ENCODE results near the gene STAMBP. TPM values are rescaled to one million over a fixed set of nuclear protein-coding genes. Genes with fewer than 3 reads are reported as not detected.

The STAMBP gene
- total and polyA plus RNA-seq, 2 of the 4 experiments (the other 2 are of a cell fraction), result 29.7 to 38.7 TPM

DNA sequence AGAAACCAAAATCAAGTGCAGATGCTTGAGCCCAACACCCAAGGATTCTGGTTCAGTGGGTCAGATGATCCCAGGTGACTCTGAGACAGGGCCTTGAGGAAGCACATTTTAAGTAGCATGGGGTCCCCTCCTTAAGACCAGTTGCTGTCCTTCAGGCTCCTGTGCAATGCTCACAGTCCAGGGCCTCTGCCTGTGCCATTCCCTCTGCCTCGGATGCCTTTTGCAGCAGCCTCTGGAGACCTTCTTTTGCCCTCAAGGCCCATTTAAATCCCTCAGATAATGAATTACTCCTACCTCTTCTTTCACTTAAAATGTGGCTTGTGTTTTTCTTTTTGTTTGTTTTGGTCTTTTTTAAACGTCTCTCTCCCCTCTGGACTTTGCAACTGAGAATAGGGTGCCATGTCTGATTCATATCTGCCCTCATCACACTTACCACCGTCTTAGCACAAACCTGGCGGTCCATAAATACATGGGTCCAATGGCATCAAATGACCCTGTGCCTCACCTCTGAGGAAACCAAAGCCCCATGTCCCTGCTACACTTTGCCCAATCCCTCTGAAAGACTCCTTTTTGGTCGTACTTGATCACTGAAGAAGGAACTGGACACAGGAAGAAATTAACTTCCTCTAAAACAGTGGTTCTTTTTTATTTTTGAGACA, 78.2 kb downstream of the STAMBP start:
- TF ChIP-seq RFX5 (IDR thresholded peaks at IDR 0.05; ENCODE audit: low read depth, low read length), result no peak
- TF ChIP-seq CHD1 (IDR thresholded peaks at IDR 0.05; ENCODE audit: low read depth, low read length), result no peak
- no peak for TF ChIP-seq CEBPB (IDR thresholded peaks at IDR 0.05; ENCODE audit: low read depth, low read length)
- TF ChIP-seq MAZ (IDR thresholded peaks at IDR 0.05; ENCODE audit: borderline replicate concordance, low read depth, low read length), result no peak
- Histone ChIP-seq H2AK9ac (replicated peaks; ENCODE audit: low read depth, low read length, poor library complexity) (no peak overlapping the region), H3K9ac (ENCODE audit: low read depth, low read length) (no peak overlapping the region), H3K9me1 (ENCODE audit: insufficient read depth, low read length) (peaks cover 5% of the 10 kb centered on the region; the same call in 1 of the 2 replicates), H3K9me3 (ENCODE audit: control insufficient read depth, insufficient read depth, low read length) (no peaks in the 10 kb centered on the region), H3K4me1 (ENCODE audit: control insufficient read depth, insufficient read depth, low read length) (no peaks in the 10 kb centered on the region; the same call in 1 of the 2 replicates), H3K4me2 (ENCODE audit: low read depth, low read length) (no peak overlapping the region), H3K23ac (ENCODE audit: low read depth, low read length) (no peak overlapping the region), H3K56ac (ENCODE audit: extremely low read depth, insufficient read depth, low read length) (no peak overlapping the region), H3K27me3 (ENCODE audit: control insufficient read depth, insufficient read depth, low read length) (no peaks in the 10 kb centered on the region), H3K14ac (replicated peaks; ENCODE audit: low read depth, low read length) (no peak overlapping the region), H3K36me3 (ENCODE audit: control insufficient read depth, insufficient read depth, low read length) (peaks cover 55% of the 10 kb centered on the region), H2BK15ac (ENCODE audit: low read depth, low read length) (no peak overlapping the region), H3K27ac (ENCODE audit: insufficient read depth, low read length) (no peak overlapping the region), H4K91ac (ENCODE audit: insufficient read depth, low read depth, low read length) (no peak overlapping the region), H2BK20ac (ENCODE audit: low read depth, low read length) (no peak overlapping the region), H2AFZ (replicated peaks; ENCODE audit: low read length, poor library complexity) (no peak overlapping the region), H4K5ac (ENCODE audit: low read depth, low read length) (no peak overlapping the region), H3K79me1 (ENCODE audit: low read depth in 1 of 2, low read length in 2 of 2) (peaks cover 26 to 51% of the 10 kb centered on the region in 2 experiments), H2AK5ac (ENCODE audit: low read depth, low read length) (no peak overlapping the region), H4K8ac (ENCODE audit: low read depth in 2 of 2, low read length in 2 of 2) (no peak overlapping the region), H3K18ac (ENCODE audit: low read depth, low read length) (no peak overlapping the region), H3K4me3 (ENCODE audit: insufficient read depth, low read depth, low read length) (no peak overlapping the region), H2BK5ac (ENCODE audit: low read depth, low read length, poor library complexity, severe bottlenecking) (no peak overlapping the region), H3K4ac (ENCODE audit: low read depth, low read length) (no peak overlapping the region), H2BK120ac (ENCODE audit: low read depth, low read length) (no peak overlapping the region), H4K20me1 (ENCODE audit: insufficient read depth, low read length) (peaks cover 53% of the 10 kb centered on the region)
- POLR2A ChIA-PET (ENCODE audit: unreplicated experiment), result no interaction called here
- WGBS, 2 experiments (ENCODE audit: extremely low coverage in 2 of 2, insufficient read length in 1 of 2), result no CpG with 5 or more reads among the region's 5 CpGs
- in situ Hi-C loops (cut with MboI; ENCODE audit: low sequenced_read_pairs), result no loop called here
- dilution Hi-C loops (cut with HindIII; ENCODE audit: low sequenced_read_pairs, unreplicated experiment), result no loop called here
- intact Hi-C loops (cut with micrococcal nuclease), result no loop called here
- DNase-seq (no peak), ATAC-seq (ENCODE audit: low read depth) (no peak)
- no TSS peak for BruUV-seq (replicated peaks)
- CTCF ChIA-PET, result no interaction called here

All from IMR-90 (cell line).